ENCODE data around the gene BCKDHA. TPM values are rescaled to one million over a fixed set of nuclear protein-coding genes. Genes with fewer than 3 reads are reported as not detected.

The BCKDHA gene
- total and polyA plus RNA-seq, 9 of the 15 experiments (the other 6 are each of a cell fraction or from before 2014, with no cell fraction given): 4.5 to 52.5 (median 14.1) TPM

DNA sequence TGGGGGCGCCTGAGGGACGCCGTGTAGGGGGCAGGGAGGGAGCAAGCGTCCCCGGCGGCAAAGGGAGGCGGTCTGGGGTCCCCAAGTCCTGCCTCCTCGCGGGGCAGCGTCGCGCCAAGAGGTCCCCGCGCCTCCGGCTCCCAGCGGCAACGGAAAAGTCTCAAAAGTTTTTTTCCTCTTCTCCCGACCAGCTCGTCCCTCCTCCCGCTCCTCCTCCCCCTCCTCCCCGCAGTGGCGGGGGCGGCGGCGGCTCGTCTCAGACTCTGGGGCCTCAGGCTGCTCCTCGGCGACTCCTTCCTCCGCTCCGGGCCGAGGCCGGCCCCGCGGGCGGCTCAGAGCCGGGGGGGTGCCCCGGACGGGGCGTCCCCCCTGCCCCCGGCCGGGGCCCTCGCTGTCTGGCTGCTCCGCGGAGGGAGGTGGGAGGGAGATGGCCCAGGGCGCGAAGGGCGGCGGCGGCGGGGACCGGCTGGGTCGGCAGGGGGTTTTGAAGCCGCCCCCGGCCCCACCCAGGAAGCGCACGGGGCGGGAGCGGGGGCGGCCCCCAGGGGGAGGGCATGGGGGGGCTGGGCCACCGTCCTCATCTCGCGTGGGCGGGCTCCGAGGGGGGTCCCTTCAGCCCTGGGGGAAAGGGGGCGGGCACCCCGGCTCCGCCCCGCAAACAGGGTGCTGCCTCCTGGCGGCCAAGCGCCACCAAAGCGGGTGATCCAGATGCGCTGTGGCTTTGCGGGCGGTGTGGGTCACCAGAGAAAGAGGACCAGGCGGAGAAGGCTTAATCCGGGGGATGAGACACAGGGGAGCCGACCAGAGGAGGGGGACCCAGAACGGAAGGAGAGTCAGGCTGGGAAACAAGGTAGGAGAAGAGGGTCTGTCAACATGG is 43.9 kb upstream of the BCKDHA start, which contains the start of gene TGFB1 (continued):
- no peak for TF ChIP-seq BCL6 (CRISPR knock-in tag; IDR thresholded peaks at IDR 0.05)
- TF ChIP-seq RBBP5 (IDR thresholded peaks at IDR 0.05; ENCODE audit: borderline replicate concordance, insufficient read depth, low read length, poor library complexity, severe bottlenecking): no peak
- TF ChIP-seq NRF1 (conservative IDR thresholded peaks at IDR 0.05 in 1 of 2, IDR thresholded peaks at IDR 0.05 in 1 of 2): no peak; a peak in 1 of 4 replicates
- TF ChIP-seq PCBP2 (IDR thresholded peaks at IDR 0.05; ENCODE audit: low read depth, low read length, poor library complexity, severe bottlenecking): no peak
- 0 out of 4 replicates have a peak, but pooled peaks of 1 of the 2 experiments have one; percentile 22 for TF ChIP-seq TEAD1 (CRISPR knock-in tag; IDR thresholded peaks at IDR 0.05)
- TF ChIP-seq, protein P1, sequence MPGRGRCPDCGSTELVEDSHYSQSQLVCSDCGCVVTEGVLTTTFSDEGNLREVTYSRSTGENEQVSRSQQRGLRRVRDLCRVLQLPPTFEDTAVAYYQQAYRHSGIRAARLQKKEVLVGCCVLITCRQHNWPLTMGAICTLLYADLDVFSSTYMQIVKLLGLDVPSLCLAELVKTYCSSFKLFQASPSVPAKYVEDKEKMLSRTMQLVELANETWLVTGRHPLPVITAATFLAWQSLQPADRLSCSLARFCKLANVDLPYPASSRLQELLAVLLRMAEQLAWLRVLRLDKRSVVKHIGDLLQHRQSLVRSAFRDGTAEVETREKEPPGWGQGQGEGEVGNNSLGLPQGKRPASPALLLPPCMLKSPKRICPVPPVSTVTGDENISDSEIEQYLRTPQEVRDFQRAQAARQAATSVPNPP (IDR thresholded peaks at IDR 0.05; ENCODE audit: borderline replicate concordance, insufficient read depth, insufficient read length): no peak
- TF ChIP-seq ZNF184 (CRISPR knock-in tag; IDR thresholded peaks at IDR 0.05): no peak
- no peak for TF ChIP-seq POU5F1 (IDR thresholded peaks at IDR 0.05; ENCODE audit: borderline replicate concordance, low read depth, low read length, partially characterized antibody)
- TF ChIP-seq ESRRA (IDR thresholded peaks at IDR 0.05; ENCODE audit: borderline replicate concordance, low read depth): peak; percentile 23; the same call in 1 of the 2 replicates
- no peak for TF ChIP-seq BRD9 (IDR thresholded peaks at IDR 0.05; ENCODE audit: low read depth, partially characterized antibody)
- no peak for TF ChIP-seq NR1H2 (CRISPR knock-in tag; IDR thresholded peaks at IDR 0.05)
- TF ChIP-seq NCOR1 (IDR thresholded peaks at IDR 0.05): peak; percentile 58
- no peak for TF ChIP-seq DDX20 (tag; IDR thresholded peaks at IDR 0.05; ENCODE audit: low read depth)
- TF ChIP-seq, protein P2, sequence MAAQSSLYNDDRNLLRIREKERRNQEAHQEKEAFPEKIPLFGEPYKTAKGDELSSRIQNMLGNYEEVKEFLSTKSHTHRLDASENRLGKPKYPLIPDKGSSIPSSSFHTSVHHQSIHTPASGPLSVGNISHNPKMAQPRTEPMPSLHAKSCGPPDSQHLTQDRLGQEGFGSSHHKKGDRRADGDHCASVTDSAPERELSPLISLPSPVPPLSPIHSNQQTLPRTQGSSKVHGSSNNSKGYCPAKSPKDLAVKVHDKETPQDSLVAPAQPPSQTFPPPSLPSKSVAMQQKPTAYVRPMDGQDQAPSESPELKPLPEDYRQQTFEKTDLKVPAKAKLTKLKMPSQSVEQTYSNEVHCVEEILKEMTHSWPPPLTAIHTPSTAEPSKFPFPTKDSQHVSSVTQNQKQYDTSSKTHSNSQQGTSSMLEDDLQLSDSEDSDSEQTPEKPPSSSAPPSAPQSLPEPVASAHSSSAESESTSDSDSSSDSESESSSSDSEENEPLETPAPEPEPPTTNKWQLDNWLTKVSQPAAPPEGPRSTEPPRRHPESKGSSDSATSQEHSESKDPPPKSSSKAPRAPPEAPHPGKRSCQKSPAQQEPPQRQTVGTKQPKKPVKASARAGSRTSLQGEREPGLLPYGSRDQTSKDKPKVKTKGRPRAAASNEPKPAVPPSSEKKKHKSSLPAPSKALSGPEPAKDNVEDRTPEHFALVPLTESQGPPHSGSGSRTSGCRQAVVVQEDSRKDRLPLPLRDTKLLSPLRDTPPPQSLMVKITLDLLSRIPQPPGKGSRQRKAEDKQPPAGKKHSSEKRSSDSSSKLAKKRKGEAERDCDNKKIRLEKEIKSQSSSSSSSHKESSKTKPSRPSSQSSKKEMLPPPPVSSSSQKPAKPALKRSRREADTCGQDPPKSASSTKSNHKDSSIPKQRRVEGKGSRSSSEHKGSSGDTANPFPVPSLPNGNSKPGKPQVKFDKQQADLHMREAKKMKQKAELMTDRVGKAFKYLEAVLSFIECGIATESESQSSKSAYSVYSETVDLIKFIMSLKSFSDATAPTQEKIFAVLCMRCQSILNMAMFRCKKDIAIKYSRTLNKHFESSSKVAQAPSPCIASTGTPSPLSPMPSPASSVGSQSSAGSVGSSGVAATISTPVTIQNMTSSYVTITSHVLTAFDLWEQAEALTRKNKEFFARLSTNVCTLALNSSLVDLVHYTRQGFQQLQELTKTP (IDR thresholded peaks at IDR 0.05; ENCODE audit: low read depth in 1 of 2, partially characterized antibody in 2 of 2): no peak
- TF ChIP-seq SNIP1 (IDR thresholded peaks at IDR 0.05; ENCODE audit: low read depth): no peak
- peak; percentile 82 for TF ChIP-seq HMGN3 (IDR thresholded peaks at IDR 0.05; ENCODE audit: borderline replicate concordance, extremely low read depth, insufficient read length, low read depth, low read length)

All from K562 (cell line).